HepG2 (cell line): ENCODE measurements around the gene KCNH8.

ENCODE experiments used
- CBX2 ChIP-seq, 2 experiments: fragments of 200-600 bp in 1 of 2; sonication (generic); formaldehyde crosslinking in 1 of 2; IDR thresholded peaks; 2 replicates each; pipeline versions ENCODE4 v1.7.0 to v1.8.1; 2018 to 2022; ENCODE audit warnings: low read depth in 2 of 2, low read length in 1 of 2, mild to moderate bottlenecking in 1 of 2, missing genetic modification reagents in 1 of 2
- ELF1 ChIP-seq: sonication (generic); formaldehyde crosslinking; IDR thresholded peaks from 2 replicates; pipeline ENCODE4 v1.4.0; 2020; ENCODE audit warnings: missing genetic modification reagents
- GMEB2 ChIP-seq: IDR thresholded peaks from 2 replicates; pipeline ENCODE4 v1.6.1; 2016; ENCODE audit warnings: missing biosample characterization, missing genetic modification reagents, low read depth
- POLR2A ChIP-seq, 2 experiments: IDR thresholded peaks; 2 replicates each; pipeline ENCODE4 v1.6.1; 2011; ENCODE audit warnings: low read depth in 2 of 2, low read length in 2 of 2, mild to moderate bottlenecking in 1 of 2, moderate library complexity in 1 of 2; ENCODE audit not compliant: insufficient read depth in 1 of 2
- SAFB2 ChIP-seq: sonication (generic); formaldehyde crosslinking; IDR thresholded peaks from 2 replicates; pipeline ENCODE4 v1.5.1; 2020; ENCODE audit warnings: missing genetic modification reagents, low read depth, mild to moderate bottlenecking, borderline replicate concordance
- ZNF3 ChIP-seq: IDR thresholded peaks from 2 replicates; pipeline ENCODE4 v1.7.0; 2017; ENCODE audit warnings: inconsistent platforms
- ZNF333 ChIP-seq: sonication (generic); formaldehyde crosslinking; IDR thresholded peaks from 2 replicates; pipeline ENCODE4 v1.4.0; 2020; ENCODE audit warnings: mild to moderate bottlenecking, missing genetic modification reagents, borderline replicate concordance
- ZNF362 ChIP-seq: sonication (generic); formaldehyde crosslinking; IDR thresholded peaks from 2 replicates; pipeline ENCODE4 v1.4.0; 2020; ENCODE audit warnings: missing genetic modification reagents, mild to moderate bottlenecking, borderline replicate concordance
- ZNF782 ChIP-seq: sonication (generic); formaldehyde crosslinking; IDR thresholded peaks from 2 replicates; pipeline ENCODE4 v1.4.0; 2020; ENCODE audit warnings: missing genetic modification reagents, mild to moderate bottlenecking, borderline replicate concordance
- ZSCAN31 ChIP-seq: sonication (generic); formaldehyde crosslinking; IDR thresholded peaks from 2 replicates; pipeline ENCODE4 v1.5.0; 2020; ENCODE audit warnings: low read depth, mild to moderate bottlenecking, missing genetic modification reagents
- TF ChIP-seq, protein P1 (sequence below): sonication (generic); formaldehyde crosslinking; IDR thresholded peaks from 2 replicates; pipeline ENCODE4 v1.5.0; 2020; ENCODE audit warnings: missing genetic modification reagents
- TF ChIP-seq, protein P2 (sequence below): sonication (generic); formaldehyde crosslinking; IDR thresholded peaks from 2 replicates; pipeline ENCODE4 v1.5.0; 2020; ENCODE audit warnings: mild to moderate bottlenecking, missing genetic modification reagents, moderate library complexity
- TF ChIP-seq, protein P3 (sequence below): sonication (generic); formaldehyde crosslinking; IDR thresholded peaks from 2 replicates; pipeline ENCODE4 v1.4.0; 2020; ENCODE audit warnings: missing genetic modification reagents
- TF ChIP-seq, protein P4 (sequence below): sonication (generic); formaldehyde crosslinking; IDR thresholded peaks from 2 replicates; pipeline ENCODE4 v1.4.0; 2020; ENCODE audit warnings: missing genetic modification reagents, mild to moderate bottlenecking, borderline replicate concordance

DNA sequence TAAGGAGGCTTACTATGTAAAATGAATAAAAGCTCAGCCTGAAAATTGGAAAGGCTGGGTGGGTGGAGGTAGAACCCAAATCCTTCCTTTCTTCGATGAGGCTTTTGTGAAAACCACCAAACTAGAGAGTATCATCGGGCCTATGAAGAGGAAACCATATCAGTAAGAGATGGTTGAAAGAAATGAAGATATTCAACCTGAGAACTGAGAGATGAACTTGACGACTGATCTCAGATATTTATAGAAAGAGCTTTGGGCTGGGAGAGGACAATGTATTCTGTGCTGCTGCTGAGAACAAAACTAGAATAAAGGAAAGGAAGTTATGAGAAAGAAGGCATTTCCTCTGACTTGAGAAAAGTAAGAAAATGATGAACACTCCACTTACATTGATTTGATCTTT is 236.6 kb downstream of the KCNH8 start:
- TF ChIP-seq, protein P1, sequence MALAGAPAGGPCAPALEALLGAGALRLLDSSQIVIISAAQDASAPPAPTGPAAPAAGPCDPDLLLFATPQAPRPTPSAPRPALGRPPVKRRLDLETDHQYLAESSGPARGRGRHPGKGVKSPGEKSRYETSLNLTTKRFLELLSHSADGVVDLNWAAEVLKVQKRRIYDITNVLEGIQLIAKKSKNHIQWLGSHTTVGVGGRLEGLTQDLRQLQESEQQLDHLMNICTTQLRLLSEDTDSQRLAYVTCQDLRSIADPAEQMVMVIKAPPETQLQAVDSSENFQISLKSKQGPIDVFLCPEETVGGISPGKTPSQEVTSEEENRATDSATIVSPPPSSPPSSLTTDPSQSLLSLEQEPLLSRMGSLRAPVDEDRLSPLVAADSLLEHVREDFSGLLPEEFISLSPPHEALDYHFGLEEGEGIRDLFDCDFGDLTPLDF (CRISPR knock-in tag), result no peak
- no peak for TF ChIP-seq GMEB2
- TF ChIP-seq, protein P2, sequence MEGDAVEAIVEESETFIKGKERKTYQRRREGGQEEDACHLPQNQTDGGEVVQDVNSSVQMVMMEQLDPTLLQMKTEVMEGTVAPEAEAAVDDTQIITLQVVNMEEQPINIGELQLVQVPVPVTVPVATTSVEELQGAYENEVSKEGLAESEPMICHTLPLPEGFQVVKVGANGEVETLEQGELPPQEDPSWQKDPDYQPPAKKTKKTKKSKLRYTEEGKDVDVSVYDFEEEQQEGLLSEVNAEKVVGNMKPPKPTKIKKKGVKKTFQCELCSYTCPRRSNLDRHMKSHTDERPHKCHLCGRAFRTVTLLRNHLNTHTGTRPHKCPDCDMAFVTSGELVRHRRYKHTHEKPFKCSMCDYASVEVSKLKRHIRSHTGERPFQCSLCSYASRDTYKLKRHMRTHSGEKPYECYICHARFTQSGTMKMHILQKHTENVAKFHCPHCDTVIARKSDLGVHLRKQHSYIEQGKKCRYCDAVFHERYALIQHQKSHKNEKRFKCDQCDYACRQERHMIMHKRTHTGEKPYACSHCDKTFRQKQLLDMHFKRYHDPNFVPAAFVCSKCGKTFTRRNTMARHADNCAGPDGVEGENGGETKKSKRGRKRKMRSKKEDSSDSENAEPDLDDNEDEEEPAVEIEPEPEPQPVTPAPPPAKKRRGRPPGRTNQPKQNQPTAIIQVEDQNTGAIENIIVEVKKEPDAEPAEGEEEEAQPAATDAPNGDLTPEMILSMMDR (CRISPR knock-in tag), result no peak
- TF ChIP-seq, protein P3, sequence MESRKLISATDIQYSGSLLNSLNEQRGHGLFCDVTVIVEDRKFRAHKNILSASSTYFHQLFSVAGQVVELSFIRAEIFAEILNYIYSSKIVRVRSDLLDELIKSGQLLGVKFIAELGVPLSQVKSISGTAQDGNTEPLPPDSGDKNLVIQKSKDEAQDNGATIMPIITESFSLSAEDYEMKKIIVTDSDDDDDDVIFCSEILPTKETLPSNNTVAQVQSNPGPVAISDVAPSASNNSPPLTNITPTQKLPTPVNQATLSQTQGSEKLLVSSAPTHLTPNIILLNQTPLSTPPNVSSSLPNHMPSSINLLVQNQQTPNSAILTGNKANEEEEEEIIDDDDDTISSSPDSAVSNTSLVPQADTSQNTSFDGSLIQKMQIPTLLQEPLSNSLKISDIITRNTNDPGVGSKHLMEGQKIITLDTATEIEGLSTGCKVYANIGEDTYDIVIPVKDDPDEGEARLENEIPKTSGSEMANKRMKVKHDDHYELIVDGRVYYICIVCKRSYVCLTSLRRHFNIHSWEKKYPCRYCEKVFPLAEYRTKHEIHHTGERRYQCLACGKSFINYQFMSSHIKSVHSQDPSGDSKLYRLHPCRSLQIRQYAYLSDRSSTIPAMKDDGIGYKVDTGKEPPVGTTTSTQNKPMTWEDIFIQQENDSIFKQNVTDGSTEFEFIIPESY (CRISPR knock-in tag), result no peak
- TF ChIP-seq ZNF333 (CRISPR knock-in tag), result no peak
- TF ChIP-seq, protein P4, sequence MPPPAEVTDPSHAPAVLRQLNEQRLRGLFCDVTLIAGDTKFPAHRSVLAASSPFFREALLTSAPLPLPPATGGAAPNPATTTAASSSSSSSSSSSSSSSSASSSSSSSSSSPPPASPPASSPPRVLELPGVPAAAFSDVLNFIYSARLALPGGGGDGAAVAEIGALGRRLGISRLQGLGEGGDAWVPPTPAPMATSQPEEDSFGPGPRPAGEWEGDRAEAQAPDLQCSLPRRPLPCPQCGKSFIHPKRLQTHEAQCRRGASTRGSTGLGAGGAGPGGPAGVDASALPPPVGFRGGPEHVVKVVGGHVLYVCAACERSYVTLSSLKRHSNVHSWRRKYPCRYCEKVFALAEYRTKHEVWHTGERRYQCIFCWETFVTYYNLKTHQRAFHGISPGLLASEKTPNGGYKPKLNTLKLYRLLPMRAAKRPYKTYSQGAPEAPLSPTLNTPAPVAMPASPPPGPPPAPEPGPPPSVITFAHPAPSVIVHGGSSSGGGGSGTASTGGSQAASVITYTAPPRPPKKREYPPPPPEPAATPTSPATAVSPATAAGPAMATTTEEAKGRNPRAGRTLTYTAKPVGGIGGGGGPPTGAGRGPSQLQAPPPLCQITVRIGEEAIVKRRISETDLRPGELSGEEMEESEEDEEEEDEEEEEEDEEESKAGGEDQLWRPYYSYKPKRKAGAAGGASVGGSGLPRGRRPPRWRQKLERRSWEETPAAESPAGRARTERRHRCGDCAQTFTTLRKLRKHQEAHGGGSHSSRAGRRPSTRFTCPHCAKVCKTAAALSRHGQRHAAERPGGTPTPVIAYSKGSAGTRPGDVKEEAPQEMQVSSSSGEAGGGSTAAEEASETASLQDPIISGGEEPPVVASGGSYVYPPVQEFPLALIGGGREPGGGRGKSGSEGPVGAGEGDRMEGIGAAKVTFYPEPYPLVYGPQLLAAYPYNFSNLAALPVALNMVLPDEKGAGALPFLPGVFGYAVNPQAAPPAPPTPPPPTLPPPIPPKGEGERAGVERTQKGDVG (CRISPR knock-in tag), result no peak
- no peak for TF ChIP-seq SAFB2 (CRISPR knock-in tag)
- no peak for TF ChIP-seq ZNF3
- TF ChIP-seq ELF1 (CRISPR knock-in tag), result no peak
- TF ChIP-seq CBX2 (IDR thresholded peaks at IDR 0.05; ENCODE audit: low read depth, low read length), result no peak
- no peak for TF ChIP-seq CBX2 (CRISPR knock-in tag; IDR thresholded peaks at IDR 0.05; ENCODE audit: low read depth)
- no peak for TF ChIP-seq ZNF782 (CRISPR knock-in tag)
- TF ChIP-seq ZSCAN31 (CRISPR knock-in tag), result no peak
- no peak for TF ChIP-seq ZNF362 (CRISPR knock-in tag)
- no peak for TF ChIP-seq POLR2A (IDR thresholded peaks at IDR 0.05; ENCODE audit: insufficient read depth in 1 of 2, low read depth in 2 of 2, low read length in 2 of 2)
